Endothelial cell of umbilical vein (primary cell): ENCODE results near the gene EMP2. TPM values are rescaled to one million over a fixed set of nuclear protein-coding genes. Genes with fewer than 3 reads are reported as not detected.
A peak's percentile ranks its signal among the peaks of the same experiment; 100 is the strongest.

Experiments used
- Bru-seq: library from RNA; stranded (reverse); fragments of 400-500 nt; gene quantifications from one replicate; lab custom pipeline; 2021; lab: Mats Ljungman, UMichigan
- BruChase-seq, 2 experiments: library from RNA; stranded (reverse); fragments of 400-500 nt; gene quantifications; one replicate each; lab custom pipeline; 2021; lab: Mats Ljungman, UMichigan
- BruUV-seq: library from RNA; stranded (reverse); fragments of 400-500 nt; replicated peaks from 2 replicates; lab custom pipeline; 2021; lab: Mats Ljungman, UMichigan
- CTCF ChIA-PET: fragments of 300-600, 350-600 bp; sonication (Branson Sonifier 250); formaldehyde crosslinking; loops from one replicate; lab custom pipeline; 2021; ENCODE audit warnings: antibody characterized with exemption, inconsistent platforms; lab: Charles Lee
- POLR2A ChIA-PET: fragments of 300-600, 350-600 bp; sonication (Branson Sonifier 250); formaldehyde crosslinking; loops from one replicate; lab custom pipeline; 2021; ENCODE audit warnings: antibody characterized with exemption, inconsistent platforms; lab: Charles Lee
- DNase-seq: peaks from one replicate; pipeline ENCODE4 v3.0.0-alpha.2; 2011; ENCODE audit warnings: low read depth, low spot score
- FAIRE-seq: peaks from 2 replicates; lab custom pipeline; 2011; peaks lifted over from hg19 to GRCh38; lab: Jason Lieb, UNC
- H2AFZ ChIP-seq: 2 replicates; pipeline ENCODE4 v1.6.0; 2012; ENCODE audit warnings: low read depth, low read length, control low read depth, inconsistent platforms
- H3K27ac ChIP-seq: 2 replicates; pipeline ENCODE4 v1.5.1; 2011; ENCODE audit warnings: low read depth, mild to moderate bottlenecking, control low read depth, low read length, moderate library complexity; ENCODE audit not compliant: insufficient read depth
- H3K27me3 ChIP-seq, 2 experiments: 2 replicates each; pipeline versions ENCODE4 v1.6.0 to v1.6.1; 2011; ENCODE audit warnings: low read length in 2 of 2, mixed read lengths in 1 of 2; ENCODE audit not compliant: control insufficient read depth in 2 of 2, insufficient read depth in 2 of 2
- H3K36me3 ChIP-seq, 2 experiments: 2 replicates in 1 of 2; 3 replicates in 1 of 2; pipeline ENCODE4 v1.5.1; 2011; ENCODE audit warnings: low read length in 2 of 2, mild to moderate bottlenecking in 1 of 2, moderate library complexity in 1 of 2; ENCODE audit not compliant: control insufficient read depth in 2 of 2, insufficient read depth in 2 of 2; ENCODE audit errors: extremely low read depth in 1 of 2
- H3K4me1 ChIP-seq: 3 replicates; pipeline ENCODE4 v1.5.1; 2011; ENCODE audit warnings: mild to moderate bottlenecking, low read length; ENCODE audit not compliant: control insufficient read depth, insufficient read depth; ENCODE audit errors: extremely low read depth
- H3K4me2 ChIP-seq: 2 replicates; pipeline ENCODE4 v1.6.1; 2011; ENCODE audit warnings: low read length, control low read depth, mixed read lengths; ENCODE audit not compliant: insufficient read depth
- H3K4me3 ChIP-seq, 3 experiments: fragments of 200-600 bp in 1 of 3; sonication (generic), shearing (Covaris generic) in 1 of 3; replicated peaks in 1 of 3; 2 replicates each; pipeline ENCODE4 v1.5.1; 2011 to 2016; ENCODE audit warnings: control low read depth in 3 of 3, low read length in 3 of 3, mild to moderate bottlenecking in 2 of 3, inconsistent platforms in 1 of 3, low read depth in 1 of 3, moderate library complexity in 1 of 3; ENCODE audit not compliant: insufficient read depth in 1 of 3
- H3K79me2 ChIP-seq: 2 replicates; pipeline ENCODE4 v1.6.0; 2012; ENCODE audit warnings: low read length, inconsistent platforms; ENCODE audit not compliant: control insufficient read depth, insufficient read depth
- H3K9ac ChIP-seq: replicated peaks from 2 replicates; pipeline ENCODE3; 2011; ENCODE audit warnings: low read length, control low read depth; ENCODE audit not compliant: insufficient read depth; ENCODE audit errors: extremely low read depth
- H3K9me1 ChIP-seq: replicated peaks from 3 replicates; pipeline ENCODE4 v1.6.0; 2011; ENCODE audit warnings: mild to moderate bottlenecking, low read length; ENCODE audit not compliant: control insufficient read depth, insufficient read depth; ENCODE audit errors: extremely low read depth
- H3K9me3 ChIP-seq: replicated peaks from 2 replicates; pipeline ENCODE4 v1.5.1; 2012; ENCODE audit warnings: low read length, inconsistent platforms; ENCODE audit not compliant: control insufficient read depth, insufficient read depth
- H4K20me1 ChIP-seq: replicated peaks from 2 replicates; pipeline ENCODE3; 2011; ENCODE audit warnings: mild to moderate bottlenecking, low read length; ENCODE audit not compliant: control insufficient read depth, insufficient read depth; ENCODE audit errors: extremely low read depth
- EZH2 ChIP-seq: IDR thresholded peaks from 2 replicates; pipeline ENCODE4 v1.6.1; 2012; ENCODE audit warnings: borderline replicate concordance, low read depth, mild to moderate bottlenecking, moderate library complexity, low read length, inconsistent platforms; ENCODE audit not compliant: severe bottlenecking
- GATA2 ChIP-seq: IDR thresholded peaks from 2 replicates; pipeline ENCODE4 v1.7.0; 2011; ENCODE audit warnings: low read depth, mild to moderate bottlenecking, moderate library complexity, mixed read lengths, low read length; ENCODE audit not compliant: insufficient read length, insufficient read depth
- JUN ChIP-seq: IDR thresholded peaks from 2 replicates; pipeline ENCODE4 v1.6.1; 2011; ENCODE audit warnings: borderline replicate concordance, low read depth; ENCODE audit not compliant: insufficient read length, insufficient read depth
- MAX ChIP-seq: IDR thresholded peaks from 2 replicates; pipeline ENCODE4 v1.6.1; 2011; ENCODE audit not compliant: insufficient read depth, insufficient read length
- POLR2A ChIP-seq: IDR thresholded peaks from 2 replicates; pipeline ENCODE4 v1.6.1; 2012; ENCODE audit warnings: low read depth, mild to moderate bottlenecking, control low read depth, low read length
- POLR2AphosphoS5 ChIP-seq: IDR thresholded peaks from 2 replicates; pipeline ENCODE4 v1.6.1; 2012; ENCODE audit warnings: low read depth, mild to moderate bottlenecking, control low read depth, low read length, moderate library complexity; ENCODE audit not compliant: insufficient read depth
- dilution Hi-C: fragments of 300-500 bp; cut with MboI; formaldehyde crosslinking; loops from one replicate; pipeline ENCODE4 v1.15.0; 2019; ENCODE audit warnings: low sequenced_read_pairs; ENCODE audit not compliant: extremely low pct_ligation_motif_present
- intact Hi-C: fragments of 100-400 bp; cut with micrococcal nuclease; formaldehyde crosslinking; loops from one replicate; pipeline ENCODE4 v1.10.0; 2022
- long read RNA-seq: library from polyadenylated mRNA; stranded (forward); transcript quantifications from one replicate; pipeline ENCODE4 v2.0.0, GENCODE V29; 2021
- polyA minus RNA-seq, 3 experiments: library from RNA; depleted of rRNA, polyadenylated mRNA; stranded (reverse); fragments of >200 nt; gene quantifications; 1 replicate in 1 of 3; 2 replicates in 2 of 3; pipeline ENCODE4 v1.2.3, GENCODE V29; 2011
- polyA plus RNA-seq, 4 experiments: library from polyadenylated mRNA; depleted of rRNA in 3 of 4; stranded (reverse) in 3 of 4; unstranded in 1 of 4; fragments of >200 nt; gene quantifications; 2 replicates each; pipeline versions ENCODE4 v1.2.1 to v1.2.3, GENCODE V29; 2011 to 2012; ENCODE audit warnings: missing spikeins in 1 of 4
- total RNA-seq: library from RNA; stranded (reverse); gene quantifications from 2 replicates; pipeline ENCODE4 v1.2.3, GENCODE V29; 2021
- TF ChIP-seq, protein P1 (sequence below), 2 donors: IDR thresholded peaks; 1 replicate in 1 of 2; 2 replicates in 1 of 2; pipeline ENCODE4 v1.5.1; 2011; ENCODE audit warnings: low read length in 2 of 2, mild to moderate bottlenecking in 2 of 2, moderate library complexity in 2 of 2, control low read depth in 1 of 2, inconsistent platforms in 1 of 2, low read depth in 1 of 2; ENCODE audit not compliant: insufficient read depth in 1 of 2; ENCODE audit errors: extremely low read depth in 1 of 2

The EMP2 gene
- total RNA-seq: 18.3 and 25.5 TPM in 2 replicates
- 19.0 and 25.5 TPM in 2 replicates for polyA plus RNA-seq
- 13.0 and 14.8 TPM in 2 replicates for polyA plus RNA-seq (2011; cell fraction: cytosol; rRNA removed)
- 7.8 and 11.0 TPM in 2 replicates for polyA plus RNA-seq (2011; cell fraction: nucleus; rRNA removed)
- polyA plus RNA-seq (2012): 9.1 and 10.5 TPM in 2 replicates
- 40.3 and 45.9 TPM in 2 replicates for polyA minus RNA-seq
- polyA minus RNA-seq (2011; cell fraction: cytosol; rRNA and poly(A)+ RNA removed): 55.6 TPM
- 6.3 and 9.4 TPM in 2 replicates for polyA minus RNA-seq (2011; cell fraction: nucleus; rRNA and poly(A)+ RNA removed)
- Bru-seq, nascent RNA: percentile 51 among the genes with signal in this experiment
- BruChase-seq, experiment 1, labeled RNA remaining after a 6-hour chase: percentile 55 among the genes with signal in this experiment
- percentile 41 among the genes with signal in this experiment for BruChase-seq, experiment 2, labeled RNA remaining after a 2-hour chase
- long read RNA-seq, full-length matches to known transcripts: 55 of 60 reads
- long read RNA-seq, partial matches to known transcripts: 0 of 60 reads
- long read RNA-seq, other reads (novel, unspliced or antisense): 5 of 60 reads

DNA sequence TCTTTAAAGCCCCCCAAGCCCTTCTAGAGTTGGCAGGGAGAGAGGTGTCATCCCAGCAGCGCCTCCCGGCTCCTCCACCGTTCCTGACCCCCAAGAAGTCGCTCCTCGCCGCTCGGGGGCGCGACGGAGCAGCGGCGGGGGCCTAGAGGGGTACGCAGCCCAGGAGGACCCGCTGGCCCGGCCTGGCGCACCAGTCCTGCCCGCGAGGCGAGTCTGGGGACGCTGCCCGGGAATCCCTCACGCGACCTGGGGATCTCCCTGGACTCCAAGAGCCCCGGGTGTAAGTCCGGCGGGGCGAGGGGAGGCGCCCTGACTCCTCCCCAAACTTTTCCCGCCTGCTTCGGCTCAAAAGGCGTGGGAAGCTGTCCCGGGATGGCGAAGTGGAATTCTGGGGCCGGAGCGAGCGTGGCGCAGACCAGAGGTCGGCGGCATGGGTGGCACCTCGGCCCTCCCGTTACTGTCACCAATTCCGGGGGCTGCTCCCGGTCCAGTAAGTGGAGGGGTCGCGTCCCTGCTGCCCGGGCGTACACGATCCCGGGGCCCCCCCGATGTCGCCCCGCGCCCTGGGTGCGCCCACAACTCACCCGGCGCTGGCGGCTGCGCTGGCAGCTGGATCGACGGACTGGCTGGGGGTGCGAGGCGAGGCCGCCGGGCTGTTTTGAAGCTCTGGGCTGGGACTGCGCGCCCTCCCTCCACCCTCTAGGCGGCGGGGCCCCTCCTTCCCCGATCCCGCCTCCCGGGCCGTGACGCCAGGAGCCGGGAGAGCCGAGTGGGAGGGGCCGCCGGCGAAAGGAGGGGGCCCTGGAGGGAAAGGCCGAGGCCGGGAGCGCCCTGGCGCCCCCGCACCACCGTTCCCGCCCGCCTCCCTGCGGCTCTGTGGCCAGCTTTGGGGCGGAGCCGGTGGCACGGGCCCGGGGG is at the start of gene EMP2:
TSS of gene EMP2 (minus strand) at position 634 of the 918 bp plus-strand sequence. CDS start 32,981 bp downstream, outside the sequence.
- no peaks in the 10 kb centered on the region for H4K20me1 ChIP-seq
- TF ChIP-seq JUN (no peak), MAX (no peak), POLR2AphosphoS5 (peak; percentile 5), POLR2A (no peak), EZH2 (no peak), GATA2 (no peak)
- TF ChIP-seq, protein P1, sequence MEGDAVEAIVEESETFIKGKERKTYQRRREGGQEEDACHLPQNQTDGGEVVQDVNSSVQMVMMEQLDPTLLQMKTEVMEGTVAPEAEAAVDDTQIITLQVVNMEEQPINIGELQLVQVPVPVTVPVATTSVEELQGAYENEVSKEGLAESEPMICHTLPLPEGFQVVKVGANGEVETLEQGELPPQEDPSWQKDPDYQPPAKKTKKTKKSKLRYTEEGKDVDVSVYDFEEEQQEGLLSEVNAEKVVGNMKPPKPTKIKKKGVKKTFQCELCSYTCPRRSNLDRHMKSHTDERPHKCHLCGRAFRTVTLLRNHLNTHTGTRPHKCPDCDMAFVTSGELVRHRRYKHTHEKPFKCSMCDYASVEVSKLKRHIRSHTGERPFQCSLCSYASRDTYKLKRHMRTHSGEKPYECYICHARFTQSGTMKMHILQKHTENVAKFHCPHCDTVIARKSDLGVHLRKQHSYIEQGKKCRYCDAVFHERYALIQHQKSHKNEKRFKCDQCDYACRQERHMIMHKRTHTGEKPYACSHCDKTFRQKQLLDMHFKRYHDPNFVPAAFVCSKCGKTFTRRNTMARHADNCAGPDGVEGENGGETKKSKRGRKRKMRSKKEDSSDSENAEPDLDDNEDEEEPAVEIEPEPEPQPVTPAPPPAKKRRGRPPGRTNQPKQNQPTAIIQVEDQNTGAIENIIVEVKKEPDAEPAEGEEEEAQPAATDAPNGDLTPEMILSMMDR (IDR thresholded peaks at IDR 0.05; ENCODE audit: extremely low read depth in 1 of 2, insufficient read depth in 1 of 2, low read depth in 1 of 2, low read length in 2 of 2): peak; percentile 47 to 80
- no peaks in the 10 kb centered on the region for H3K9me3 ChIP-seq
- intact Hi-C loops: loop anchor here (1.0 kb wide), 4 partner anchors 21 to 361 kb away; no protein-coding TSS in a partner anchor
- peaks cover 6 to 12% of the 10 kb centered on the region in 2 experiments for H3K27me3 ChIP-seq
- peak within 1 kb of the TSS; percentile 98 for H2AFZ ChIP-seq
- peak within 1 kb of the TSS; percentile 30 for H3K27ac ChIP-seq
- DNase-seq (peak; percentile 72), FAIRE-seq (peak; percentile 42)
- H3K36me3 ChIP-seq: no peaks in the 10 kb centered on the region
- peaks cover 3% of the 10 kb centered on the region for H3K4me1 ChIP-seq
- H3K4me3 ChIP-seq: peak within 1 kb of the TSS; percentile 64 to 73 (median 64)
- no peaks in the 10 kb centered on the region for H3K79me2 ChIP-seq
- H3K9me1 ChIP-seq: no peaks in the 10 kb centered on the region
- CTCF ChIA-PET: interaction anchor here (0.7 to 2.2 kb wide), 10 partner anchors 13 to 339 kb away, joined by 3 to 10 read pairs (median 6); partner anchors contain the start of gene NUBP1
- BruUV-seq: TSS peak; percentile 55
- peak within 1 kb of the TSS; percentile 59 for H3K9ac ChIP-seq
- POLR2A ChIA-PET: no interaction called here
- dilution Hi-C loops: no loop called here
- H3K4me2 ChIP-seq: peak within 1 kb of the TSS; percentile 83
